KG1 (cell line): Measurements from ENCODE around the gene POMT1.
"Not testable (repeated sequence)": the region's sequence is repeated elsewhere in the genome, so short reads cannot be mapped to it uniquely, and the experiment has no call there.

Experiments used
- DNase-seq: peaks from one replicate; lab custom pipeline; 2025; lab: John Stamatoyannopoulos, UW

Gene POMT1

DNA sequence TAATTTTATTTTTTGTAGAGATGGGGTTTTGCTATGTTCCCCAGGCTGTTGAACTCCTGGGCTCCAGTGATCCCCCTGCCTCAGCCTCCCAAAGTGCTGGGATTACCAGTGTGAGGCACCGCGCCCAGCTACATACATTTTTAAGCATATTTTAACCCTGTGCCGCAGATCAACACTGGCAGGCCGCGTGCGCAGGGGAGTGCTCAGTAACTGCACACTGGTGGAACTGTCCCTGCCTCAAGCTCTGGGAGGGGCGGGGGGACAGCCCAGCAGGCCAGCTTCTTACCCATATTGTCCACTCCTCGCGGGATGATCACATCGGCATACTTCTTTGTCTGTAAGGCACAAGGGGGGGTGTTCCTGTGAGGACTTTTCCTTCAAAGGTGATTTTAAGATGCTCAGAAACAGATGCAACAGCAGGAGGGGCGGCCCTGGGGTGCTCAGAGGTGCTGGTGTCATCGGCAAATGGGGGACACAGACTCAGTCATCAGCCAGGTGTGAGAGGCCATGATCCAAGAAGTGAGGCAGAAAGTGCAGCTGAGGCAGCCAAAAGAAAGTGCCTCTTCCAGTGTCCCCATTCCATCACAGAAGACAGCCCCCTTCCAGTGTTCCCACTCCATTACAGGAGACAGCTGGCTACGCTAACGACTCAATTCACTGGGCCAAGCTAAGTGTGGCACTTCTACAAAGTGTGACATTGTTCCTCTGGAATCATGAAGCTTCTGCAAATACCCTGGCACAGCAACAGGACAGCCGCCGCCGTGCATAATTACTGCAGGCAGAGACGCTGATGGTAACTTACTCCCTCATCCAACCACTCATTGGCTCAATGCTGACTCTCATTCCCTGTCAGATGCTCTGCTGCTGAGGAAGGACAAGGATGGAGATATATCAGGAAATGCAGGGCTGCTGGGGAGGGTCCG is 23.2 kb downstream of the POMT1 start:
- DNase-seq, result no peak

DNA sequence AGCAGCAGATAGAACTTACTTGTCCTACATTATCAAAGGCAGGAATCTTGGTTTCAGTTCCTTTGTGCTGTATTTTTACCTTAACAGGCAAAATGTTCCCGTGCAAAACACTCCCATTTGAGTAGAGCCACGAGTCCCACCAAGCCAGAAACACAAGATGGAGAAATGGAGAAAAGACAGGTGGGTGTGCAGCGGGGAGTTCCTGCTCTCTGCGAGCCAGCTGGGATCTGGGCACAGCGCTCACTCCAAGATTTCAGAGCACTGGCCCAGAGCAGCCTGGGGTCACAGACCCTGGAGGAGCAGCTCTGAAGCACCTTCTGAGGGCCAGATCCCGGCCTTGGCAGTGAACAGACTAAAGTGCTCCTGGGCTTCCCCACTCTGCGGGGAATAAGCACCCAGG is 25.5 kb downstream of the POMT1 start:
- DNase-seq, result no peak

DNA sequence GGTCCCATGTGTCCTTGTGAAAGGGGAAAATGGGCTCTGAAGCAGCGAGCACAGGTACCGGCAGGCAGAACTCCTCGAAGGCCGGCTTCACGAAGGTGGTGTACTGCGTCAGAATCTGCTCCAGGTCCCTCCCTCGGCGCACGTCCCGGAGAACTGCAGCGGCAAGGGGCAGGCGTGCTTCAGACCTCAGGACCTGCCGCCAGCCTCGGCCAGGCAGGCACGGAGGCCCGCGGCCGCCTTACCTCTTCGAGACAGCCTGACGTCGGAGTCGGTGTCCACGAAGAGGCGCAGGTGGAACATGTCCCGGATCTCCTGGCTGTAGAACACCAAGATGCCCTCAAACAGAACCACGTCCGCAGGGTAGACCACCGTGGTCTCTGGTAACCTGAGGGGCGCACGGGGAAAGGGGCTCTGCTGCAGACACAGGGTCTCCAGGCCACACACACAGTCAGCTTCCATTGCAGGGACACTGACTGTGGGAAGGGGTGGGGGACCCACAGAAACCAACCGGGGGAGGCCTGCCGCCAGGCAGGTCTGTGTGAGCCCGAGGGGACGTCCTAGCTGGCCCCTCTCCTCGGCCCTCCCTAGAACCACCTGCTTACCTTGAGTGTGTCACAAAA is 26.3 kb downstream of the POMT1 start:
- DNase-seq, result no peak

DNA sequence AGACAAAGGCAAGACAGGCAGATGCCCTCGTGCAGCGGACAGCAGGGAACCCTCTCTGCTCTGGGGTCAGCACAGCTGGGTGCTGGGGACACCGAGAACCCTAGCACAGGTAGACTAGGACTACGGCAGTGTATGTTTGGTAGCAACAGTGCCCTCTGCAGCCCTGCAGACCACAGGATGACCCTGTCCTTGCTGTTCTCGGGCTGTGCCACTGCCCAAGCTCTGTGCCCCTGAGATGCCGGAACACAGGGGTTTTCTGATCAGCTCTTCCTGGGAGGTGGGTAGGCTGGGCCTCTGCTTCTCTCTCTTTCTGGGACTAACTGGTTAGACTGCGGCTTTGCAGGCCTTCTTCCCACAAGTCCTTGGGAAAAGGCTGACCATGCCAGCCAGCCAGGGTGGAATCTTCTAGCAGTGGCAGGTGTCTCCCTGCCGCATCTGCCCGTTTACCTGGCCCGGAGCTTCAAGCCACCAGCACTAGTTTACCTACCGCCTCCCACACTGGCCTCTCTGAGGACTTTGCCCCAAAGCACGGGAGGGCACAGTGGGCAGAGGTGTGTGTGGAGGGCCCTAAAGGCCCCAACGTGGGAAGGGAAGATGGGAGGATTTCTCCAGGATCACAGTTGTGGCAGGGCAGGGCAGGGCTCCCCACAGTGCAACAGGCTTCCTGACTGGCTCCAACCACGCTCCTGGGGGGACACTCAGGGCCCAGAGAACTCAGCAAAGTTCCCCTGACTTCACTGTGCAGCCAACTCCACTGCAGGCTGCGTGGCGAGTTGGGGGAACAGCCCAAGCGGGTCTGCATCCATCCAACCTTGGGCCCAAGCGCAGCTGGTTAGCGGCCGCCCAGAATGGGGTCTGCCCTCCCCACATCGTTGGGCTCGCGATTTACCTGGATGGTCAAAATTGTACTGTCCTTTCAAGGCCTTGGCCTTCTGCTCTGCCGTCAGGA is 27.2 kb downstream of the POMT1 start:
- no peak for DNase-seq

DNA sequence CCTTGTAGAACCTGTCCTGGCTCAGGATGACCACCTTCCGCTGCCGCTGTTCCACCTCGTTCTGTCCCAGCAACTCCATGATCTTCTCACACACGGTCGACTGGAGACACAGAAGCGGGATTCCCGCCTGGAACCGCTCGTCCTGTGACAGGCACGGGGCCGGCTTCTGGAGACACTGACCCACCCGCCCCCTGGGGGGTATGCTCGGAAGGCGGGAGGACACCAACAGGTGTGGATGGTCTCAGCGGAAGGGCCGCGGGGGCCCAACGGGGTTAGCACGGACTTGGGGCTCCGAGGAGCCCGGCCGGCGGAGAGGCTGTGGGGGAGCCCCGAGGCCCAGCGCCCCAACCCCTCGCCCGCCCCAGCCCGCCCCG is 27.8 kb downstream of the POMT1 start:
- no peak for DNase-seq

DNA sequence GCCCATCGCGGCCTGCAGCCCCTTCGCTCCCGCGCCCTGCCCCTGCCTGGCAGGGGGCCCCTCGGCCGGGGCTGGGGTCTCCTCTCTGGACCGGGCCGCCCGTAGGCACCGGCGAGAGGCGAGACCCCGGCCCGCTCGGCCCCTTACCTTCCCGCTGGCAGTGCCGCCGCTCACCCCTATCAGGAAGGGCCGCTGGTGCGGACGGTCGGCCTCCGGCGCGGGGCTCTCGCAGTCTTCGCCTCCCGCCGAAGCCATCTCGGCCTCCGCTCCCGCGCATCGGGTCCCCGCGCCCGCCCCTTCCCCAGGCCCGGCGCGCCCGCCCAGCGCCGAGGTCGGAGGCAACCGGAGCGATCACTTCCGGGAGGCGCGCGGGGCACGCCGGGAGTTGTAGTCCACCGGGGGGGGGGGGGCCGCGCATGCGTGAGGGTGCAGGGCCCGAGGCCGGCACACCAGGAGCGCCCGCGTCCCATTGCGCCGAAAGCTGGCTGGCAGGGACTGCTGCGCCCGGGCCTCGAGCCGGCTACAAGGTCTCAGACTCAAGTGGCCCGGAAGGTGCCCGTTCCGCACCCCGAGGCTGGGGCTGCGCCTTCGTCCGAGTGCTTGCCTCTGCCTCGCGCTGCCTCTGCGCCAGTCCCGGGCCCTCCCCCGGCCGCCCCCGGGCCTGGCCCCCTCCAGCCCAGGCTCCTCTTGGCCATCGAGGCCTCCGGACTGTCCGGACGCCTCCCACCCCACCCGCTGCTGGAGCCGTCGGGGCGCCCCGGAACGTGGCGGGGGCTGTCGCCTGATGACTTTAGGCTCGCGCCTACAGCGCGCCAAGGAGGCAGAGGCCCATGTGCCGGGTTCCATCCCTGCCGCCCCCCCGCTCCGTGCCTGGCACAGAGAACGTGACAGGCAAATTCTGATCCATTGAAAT is 28.5 kb downstream of the POMT1 start, which contains the start of gene UCK1:
Gene UCK1, minus strand, starts transcription at position 344 of the 913 bp plus-strand sequence. Its CDS starts 89 bp downstream, at position 255.
- peak; percentile 44 for DNase-seq

DNA sequence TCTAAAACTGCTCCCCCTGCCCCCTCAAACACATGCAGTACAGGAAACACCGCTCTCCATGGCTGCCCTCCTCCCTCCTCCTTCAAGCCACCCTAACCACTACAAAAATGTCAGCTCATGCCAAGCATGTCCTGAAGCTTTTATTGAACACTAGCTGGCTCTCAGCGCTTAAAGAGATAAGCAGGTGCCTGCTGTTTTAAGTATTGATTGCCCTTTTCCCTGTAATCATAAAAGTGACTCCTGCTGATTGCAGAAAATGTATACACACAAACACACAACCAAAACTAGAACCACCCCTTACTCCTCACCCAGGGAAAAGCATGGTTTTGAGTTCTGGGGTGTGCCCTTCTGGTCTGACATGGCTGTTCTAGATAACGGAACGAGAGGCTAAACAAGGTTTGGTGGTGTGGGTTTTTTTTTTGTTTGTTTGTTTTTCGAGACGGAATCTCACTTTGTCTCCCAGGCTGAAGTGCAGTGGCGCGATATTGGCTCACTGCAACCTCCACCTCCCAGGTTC is 32.1 kb downstream of the POMT1 start:
- DNase-seq, result no peak

DNA sequence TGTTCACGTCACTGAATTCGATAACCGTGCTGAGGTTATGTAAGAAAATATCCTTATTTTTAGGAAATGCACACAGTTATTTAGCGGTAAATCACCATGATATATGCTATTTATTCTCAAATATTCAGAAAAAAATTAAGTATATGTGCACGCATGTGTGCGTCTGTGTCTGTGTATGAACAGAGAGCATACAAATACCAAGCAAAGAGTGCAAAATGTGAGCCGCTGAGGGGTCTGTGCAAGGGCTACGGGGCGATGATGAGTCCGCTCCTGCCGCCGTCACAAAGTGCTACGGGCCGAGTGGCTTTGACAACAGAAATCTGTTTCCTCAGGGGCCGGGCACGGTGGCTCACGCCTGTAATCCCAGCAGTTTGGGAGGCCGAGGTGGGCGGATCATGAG is 35.2 kb downstream of the POMT1 start:
- no peak for DNase-seq

DNA sequence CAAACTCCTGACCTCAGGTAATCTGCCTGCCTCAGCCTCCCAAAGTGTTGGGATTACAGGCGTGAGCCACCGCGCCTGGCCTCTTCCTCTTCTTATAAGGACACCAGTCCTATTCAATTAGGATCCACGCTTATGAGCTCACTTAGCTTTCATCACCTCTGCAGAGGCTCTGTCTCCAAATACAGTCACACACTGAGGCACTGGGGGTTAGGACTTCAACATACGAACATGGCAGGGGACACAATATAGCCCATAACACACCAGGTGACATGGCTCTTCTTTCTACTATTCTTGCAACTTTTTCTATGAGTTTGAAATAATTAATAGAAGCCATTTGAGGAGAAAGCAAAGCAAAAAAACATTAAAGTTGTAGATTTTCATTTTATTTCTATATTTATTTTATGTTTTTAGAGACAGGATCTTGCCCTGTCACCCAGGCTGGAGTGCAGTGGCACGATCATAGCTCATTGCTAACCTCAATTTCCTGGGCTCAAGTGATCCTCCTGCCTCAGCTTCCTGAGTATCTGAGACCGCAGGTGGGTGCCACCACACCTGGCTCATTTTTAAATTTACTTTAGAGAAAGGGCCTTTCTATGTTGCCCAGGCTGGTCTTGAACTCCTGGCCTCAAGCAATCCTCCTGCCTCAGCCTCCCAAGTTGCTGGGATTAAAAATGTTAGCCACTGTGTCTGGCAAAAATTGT is 36.7 kb downstream of the POMT1 start:
- DNase-seq, result no peak

DNA sequence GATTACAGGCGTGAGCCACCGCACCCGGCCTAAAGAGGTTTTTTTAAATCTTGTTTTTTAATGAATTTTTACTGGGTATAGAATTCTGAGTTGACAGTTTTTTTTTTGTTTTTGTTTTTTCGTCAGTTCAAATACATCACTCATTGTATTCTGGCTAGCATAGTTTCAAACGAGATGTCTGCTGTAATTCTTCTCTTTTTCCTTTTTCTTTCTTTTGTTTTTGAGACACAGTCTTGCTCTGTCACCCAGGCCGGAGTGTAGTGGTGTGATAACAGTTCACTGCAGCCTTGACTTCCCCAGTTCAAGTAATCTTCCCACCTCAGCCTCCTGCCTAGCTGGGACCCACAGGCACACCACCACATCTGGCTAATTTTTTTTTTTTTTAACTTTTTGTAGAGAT is 40.4 kb downstream of the POMT1 start:
- no peak for DNase-seq

DNA sequence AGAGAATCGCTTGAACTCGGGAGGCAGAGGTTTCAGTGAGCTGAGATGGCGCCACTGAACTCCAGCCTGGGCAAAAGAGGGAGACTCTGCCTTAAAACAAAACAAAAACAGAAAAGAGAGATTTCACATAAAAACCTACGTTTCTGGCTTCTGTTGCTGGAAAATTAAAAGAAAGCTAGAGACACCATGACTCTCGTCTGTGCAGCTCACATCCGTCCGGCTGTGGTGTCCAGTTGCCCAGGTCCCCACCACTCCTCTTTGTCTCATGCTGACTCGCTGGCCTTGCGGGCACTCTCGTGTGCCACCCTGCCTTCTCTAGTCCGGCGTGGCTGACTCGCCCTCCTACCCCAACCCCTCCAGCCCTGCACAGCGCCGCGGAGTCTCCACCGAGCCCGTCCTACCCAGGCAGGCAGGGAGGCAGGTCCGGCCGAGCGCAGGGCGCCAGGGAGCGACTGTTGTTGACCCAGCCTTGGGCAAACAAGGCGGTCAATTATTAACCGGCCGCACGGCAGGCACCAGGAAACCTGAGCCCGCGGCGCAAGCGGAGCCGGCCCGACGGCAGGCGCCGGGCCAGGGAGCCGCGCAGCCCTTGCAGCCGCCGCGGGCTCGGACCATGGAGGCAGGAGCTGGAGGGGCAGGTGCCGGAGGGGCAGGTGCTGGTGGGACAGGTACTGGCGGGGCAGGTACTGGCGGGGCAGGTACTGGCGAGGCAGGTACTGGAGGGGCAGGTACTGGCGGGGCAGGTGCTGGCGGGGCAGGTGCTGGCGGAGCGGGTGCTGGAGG is 42.5 kb downstream of the POMT1 start, which contains the start of gene PRRT1B:
Gene PRRT1B, plus strand, starts transcription at position 521 of the 783 bp plus-strand sequence. Its CDS starts 93 bp downstream, at position 614.
- no peak for DNase-seq

DNA sequence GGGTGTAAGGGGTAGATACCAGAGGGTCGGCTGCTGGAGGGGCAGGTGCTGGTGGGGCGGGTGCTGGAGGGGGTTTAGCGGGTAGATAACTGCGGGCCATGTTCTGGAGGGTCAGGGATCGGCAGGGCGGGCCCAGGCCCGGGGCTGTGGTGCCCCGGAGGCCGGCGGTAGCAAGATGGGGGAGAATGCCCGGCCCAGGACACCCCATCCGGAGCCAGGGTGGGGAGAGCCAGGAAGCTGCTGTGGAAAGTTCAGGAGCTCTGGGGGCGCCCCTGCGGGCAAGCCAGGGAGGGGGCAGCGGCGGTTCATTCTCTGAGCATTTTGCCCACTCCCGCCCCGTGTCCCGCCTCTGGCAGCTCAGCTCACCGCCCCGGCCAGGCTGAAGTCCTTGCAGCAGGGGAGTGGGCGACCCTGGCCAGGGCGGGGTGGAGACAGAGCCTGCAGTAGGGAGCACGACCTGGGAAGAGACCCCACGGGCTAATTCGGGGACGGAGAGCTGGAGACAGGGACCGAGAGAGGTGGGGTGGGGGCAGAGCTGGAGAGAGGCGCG is 43.1 kb downstream of the POMT1 start:
- DNase-seq, result no peak

DNA sequence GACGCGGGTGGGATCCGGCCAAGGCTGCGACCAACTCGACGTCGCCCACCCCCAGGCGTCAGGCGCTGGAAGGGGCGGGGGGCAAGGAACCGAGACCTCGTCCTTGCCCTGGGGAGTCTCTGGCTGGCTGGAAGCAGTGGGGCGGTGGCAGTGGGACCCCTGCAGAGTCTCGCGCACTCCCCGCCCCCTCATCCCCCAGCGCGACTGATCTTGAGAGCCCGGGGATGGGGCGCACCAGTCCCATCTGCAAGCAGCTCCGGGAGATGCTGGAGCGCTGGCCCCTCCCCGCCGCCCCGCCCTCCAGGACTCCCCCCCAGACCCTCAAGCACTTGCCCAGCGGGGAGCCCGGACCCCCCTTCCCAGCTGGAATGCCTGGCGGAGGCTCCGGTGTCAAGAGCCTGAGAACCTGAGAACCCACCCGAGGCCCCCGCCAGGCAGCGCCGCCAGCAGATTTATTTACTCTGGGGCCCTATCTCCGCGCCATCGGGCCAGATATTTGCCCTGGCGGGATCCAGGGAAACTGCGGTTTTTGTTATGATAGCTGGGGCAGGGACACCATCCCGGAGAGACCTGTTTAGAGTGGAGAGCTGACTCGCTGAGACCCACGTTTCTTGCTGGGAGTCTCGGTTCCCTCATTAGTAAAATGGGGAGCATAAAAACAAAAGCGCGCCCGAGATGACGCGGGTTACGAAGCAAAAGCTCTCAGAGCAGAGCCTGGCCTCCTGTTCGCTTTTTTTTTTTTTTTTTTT is 43.8 kb downstream of the POMT1 start:
- no peak for DNase-seq

DNA sequence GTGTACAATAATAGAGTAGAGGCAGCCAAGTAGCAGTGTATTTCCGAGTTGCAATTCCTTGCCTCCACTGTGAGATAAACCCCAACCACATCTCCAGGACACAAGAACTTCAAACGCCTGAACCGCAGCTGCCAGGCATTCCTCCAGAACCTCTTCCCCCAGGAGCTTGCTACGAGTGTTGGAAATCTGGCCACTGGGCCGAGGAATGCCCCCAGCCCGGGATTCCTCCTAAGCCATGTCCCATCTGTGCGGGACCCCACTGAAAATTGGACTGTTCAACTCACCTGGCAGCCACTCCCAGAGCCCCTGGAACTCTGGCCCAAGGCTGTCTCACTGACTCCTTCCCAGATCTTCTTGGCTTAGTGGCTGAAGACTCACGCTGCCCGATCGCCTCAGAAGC is 46.5 kb downstream of the POMT1 start:
- not testable (repeated sequence) for DNase-seq

DNA sequence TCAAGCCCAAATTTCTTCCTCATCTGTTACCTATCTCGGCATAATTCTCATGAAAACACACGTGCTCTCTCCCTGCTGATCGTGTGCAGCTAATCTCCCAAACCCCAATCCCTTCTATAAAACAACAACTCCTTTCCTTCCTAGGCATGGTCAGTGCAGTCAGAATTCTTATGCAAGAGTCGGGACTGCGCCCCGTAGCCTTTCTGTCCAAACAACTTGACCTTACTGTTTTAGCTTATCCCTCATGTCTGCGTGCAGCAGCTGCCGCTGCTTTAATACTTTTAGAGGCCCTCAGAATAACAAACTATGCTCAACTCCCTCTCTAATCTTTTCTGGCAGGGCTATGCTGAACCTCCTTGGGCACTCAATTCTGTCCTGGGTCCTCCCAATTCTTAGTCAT is 47.7 kb downstream of the POMT1 start:
- DNase-seq, result not testable (repeated sequence)

DNA sequence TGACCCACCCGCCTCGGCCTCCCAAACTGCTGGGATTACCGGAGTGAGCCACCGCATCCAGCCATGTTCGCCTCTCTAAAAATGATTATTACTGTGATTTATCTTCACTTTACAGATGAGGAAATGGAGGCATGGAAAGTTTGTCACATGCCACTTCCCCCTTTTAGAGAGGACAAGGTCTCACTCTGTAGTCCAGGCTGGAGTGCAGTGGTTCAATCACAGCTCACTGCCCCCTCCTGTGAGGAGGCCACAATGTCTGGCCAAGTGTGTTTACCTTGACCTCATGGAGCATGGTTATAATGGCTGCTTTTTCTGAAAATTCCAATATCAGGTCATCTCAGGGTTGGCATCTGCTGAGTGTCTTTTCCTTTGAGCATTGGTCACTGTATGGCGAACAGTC is 49.3 kb downstream of the POMT1 start:
- DNase-seq, result no peak

DNA sequence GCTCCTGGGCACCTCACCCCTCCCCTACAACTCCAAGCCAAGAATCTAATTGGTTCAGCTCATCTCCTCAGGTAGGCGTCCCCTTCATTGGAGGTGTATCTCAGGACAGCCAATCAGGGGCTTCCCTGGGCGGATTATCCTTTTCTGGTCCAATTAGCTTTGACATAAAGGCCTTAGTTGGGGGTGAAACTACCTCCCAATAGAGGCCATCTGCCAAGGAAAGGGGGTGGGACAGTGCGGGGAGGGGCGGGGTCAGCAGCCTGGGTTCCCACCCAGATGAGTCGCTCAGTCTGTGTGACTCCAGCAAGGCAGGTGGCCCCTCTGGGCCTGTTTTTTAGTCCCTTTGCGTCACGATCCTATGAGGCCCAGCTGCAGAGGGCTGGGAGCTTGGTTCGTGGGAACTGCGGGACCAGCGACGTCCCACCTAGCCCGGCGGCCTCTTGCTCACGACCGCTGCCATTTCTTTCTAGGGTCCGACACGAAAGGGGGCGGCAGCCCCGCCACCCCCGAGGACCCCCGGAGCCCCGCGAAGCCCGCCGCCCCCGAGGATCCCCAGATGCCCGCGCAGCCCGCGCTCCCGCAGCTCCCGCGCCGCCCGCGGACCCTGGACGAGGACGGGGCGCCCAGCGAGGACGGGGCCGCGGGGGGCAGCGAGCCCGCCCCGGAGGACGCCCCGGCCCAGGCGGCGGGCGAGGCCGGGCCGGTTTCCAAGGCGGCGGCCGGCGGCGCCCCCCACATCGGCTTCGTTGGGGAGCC is 51.5 kb downstream of the POMT1 start:
- DNase-seq, result no peak
